Fibroblast of skin of back (primary cell): Measurements from ENCODE around the gene SPON2.
"Not testable (repeated sequence)": the region's sequence is repeated elsewhere in the genome, so short reads cannot be mapped to it uniquely, and the experiment has no call there.

Source experiments
- DNase-seq: peaks from one replicate; pipeline ENCODE4 v3.0.0-alpha.2; 2013

The SPON2 gene

DNA sequence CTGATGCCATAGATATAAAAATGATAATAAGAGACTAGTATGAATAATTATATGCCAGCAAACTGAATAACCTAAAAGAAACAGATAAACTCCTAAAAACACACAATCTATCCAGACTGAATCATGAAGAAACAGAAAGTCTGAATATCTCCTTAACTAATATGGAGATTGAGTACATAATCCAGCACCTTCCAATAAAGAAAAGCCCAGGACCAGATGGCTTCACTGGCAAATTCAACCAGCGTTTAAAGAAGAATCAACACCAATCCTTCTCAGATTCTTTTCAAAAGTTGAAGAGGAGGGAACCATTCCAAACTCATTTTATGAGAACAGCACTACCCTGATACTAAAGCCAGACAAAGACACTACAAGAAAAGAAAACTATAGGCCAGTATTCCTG lies 32.5 kb downstream of the SPON2 start:
- DNase-seq = no peak

- no peak for DNase-seq
Observed at GRCh38 chr4:1137850-1138249, 34.5 kb downstream of the SPON2 start.

DNA sequence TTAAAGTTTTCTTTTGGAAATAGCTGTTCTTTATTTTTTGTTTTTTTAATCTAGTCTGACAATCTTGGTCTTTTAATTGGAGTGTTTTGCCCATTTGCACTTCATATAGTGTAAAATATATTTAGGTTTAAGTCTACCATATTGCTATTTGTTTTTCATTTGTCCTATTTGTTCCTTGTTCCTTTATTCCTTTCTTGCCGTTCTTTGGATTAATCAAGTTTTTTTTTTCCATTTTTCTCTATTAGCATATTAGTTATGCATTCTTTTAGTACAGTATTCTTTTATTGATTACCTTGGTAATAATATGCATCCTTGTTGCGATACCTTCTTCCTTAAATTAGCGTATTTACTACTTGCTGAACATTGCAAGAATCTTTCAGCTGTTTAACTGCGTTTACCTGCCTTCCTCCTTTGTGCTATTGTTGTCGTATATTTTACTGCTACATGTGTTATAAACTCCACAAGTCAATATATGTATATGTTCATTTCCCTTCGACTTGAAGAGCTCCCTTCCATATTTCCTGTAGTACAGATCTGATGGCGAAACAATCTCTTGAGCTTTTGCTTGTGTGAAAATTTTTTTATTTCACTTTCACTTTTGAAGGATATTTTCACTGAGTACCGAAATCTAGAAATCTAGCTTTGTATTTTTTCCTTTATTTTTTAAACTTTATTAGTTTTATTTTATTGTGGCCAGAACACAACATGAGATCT lies 35.2 kb downstream of the SPON2 start:
- no peak for DNase-seq

- DNase-seq = no peak
Observed at GRCh38 chr4:1136048-1136447, 36.3 kb downstream of the SPON2 start.

DNA sequence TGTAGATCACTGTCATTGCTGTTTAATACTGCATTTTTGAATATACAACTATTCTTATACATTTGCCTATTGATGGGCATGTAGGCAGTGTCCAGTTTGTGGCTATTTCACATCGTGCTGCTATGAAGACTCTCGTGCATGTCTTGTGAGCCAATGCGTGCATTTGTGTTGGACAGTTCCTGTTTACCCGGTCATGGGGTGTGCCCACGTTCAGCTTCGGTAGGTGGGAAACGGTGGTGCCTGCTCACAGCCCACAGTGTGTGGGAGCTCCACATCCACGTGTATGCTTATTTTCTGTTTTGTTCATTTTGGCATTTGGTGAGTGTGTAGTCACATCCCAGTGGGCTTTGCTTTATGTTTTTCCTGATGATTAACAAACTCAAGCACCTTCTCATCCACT lies 39.4 kb downstream of the SPON2 start:
- no peak for DNase-seq

- DNase-seq = peak; percentile 69
Observed at GRCh38 chr4:1130316-1131186, 41.8 kb downstream of the SPON2 start.

- DNase-seq = peak; percentile 56
Observed at GRCh38 chr4:1126506-1126905, 45.9 kb downstream of the SPON2 start.

- not testable (repeated sequence) for DNase-seq
Observed at GRCh38 chr4:1125466-1125865, 46.9 kb downstream of the SPON2 start.

GRCh38 chr4:1124818-1125217 lies 47.6 kb downstream of the SPON2 start:
- no peak for DNase-seq

- no peak for DNase-seq
Observed at GRCh38 chr4:1122505-1122904, 49.9 kb downstream of the SPON2 start.
